Esophagus squamous epithelium (tissue), 5 donors: ENCODE measurements around the gene GPR62. TPM values are rescaled to one million over a fixed set of nuclear protein-coding genes. Genes with fewer than 3 reads are reported as not detected.

Experiments
- DNase-seq: peaks from one replicate; lab custom pipeline; 2025; lab: John Stamatoyannopoulos, UW
- H3K27ac ChIP-seq, 4 donors: fragments of 200-600 bp; sonication (generic); one replicate each; pipeline ENCODE4 v1.5.1; 2016 to 2019; ENCODE audit warnings: mild to moderate bottlenecking in 1 of 4
- H3K27me3 ChIP-seq, 4 donors: fragments of 200-600 bp; sonication (generic); 1 replicate in 3 of 4; 2 replicates in 1 of 4; pipeline versions ENCODE4 v1.5.1 to v1.6.0; 2017 to 2021; ENCODE audit warnings: antibody characterized with exemption in 1 of 4
- H3K36me3 ChIP-seq, 3 donors: fragments of 200-600 bp; sonication (generic); one replicate each; pipeline ENCODE4 v1.5.1; 2016 to 2019
- H3K4me1 ChIP-seq, 3 donors: fragments of 200-600 bp; sonication (generic); one replicate each; pipeline ENCODE4 v1.5.1; 2017 to 2019
- H3K4me3 ChIP-seq, 4 donors: fragments of 200-600 bp; sonication (generic); 1 replicate in 3 of 4; 2 replicates in 1 of 4; pipeline ENCODE4 v1.5.1; 2016 to 2019; ENCODE audit warnings: mild to moderate bottlenecking in 2 of 4, moderate library complexity in 1 of 4
- H3K9me3 ChIP-seq, 3 donors: fragments of 200-600 bp; sonication (generic); one replicate each; pipeline ENCODE4 v1.5.1; 2016 to 2019
- CTCF ChIP-seq, 6 experiments: fragments of 450-650 bp in 4 of 6; fragments of 200-600 bp in 2 of 6; sonication (generic) in 2 of 6; IDR thresholded peaks; one replicate each; pipeline ENCODE4 v1.5.1; 2016 to 2019; ENCODE audit warnings: antibody characterized with exemption in 6 of 6, mild to moderate bottlenecking in 4 of 6, moderate library complexity in 4 of 6
- POLR2A ChIP-seq, 4 donors: fragments of 450-650 bp; IDR thresholded peaks; one replicate each; pipeline ENCODE4 v1.6.1; 2017; ENCODE audit warnings: antibody characterized with exemption in 4 of 4, mild to moderate bottlenecking in 4 of 4, moderate library complexity in 3 of 4
- WGBS, 2 donors: methylation state at CpG; one replicate each; pipeline ENCODE4 v1.1.5; 2018; 5-methylcytosine and 5-hydroxymethylcytosine counted together
- intact Hi-C: fragments of 100-400 bp; cut with DNase I; formaldehyde crosslinking; loops from one replicate; pipeline ENCODE4 v1.15.0; 2022
- total RNA-seq, 4 donors: library from RNA; depleted of rRNA; stranded (reverse); fragments of >200 nt; gene quantifications; one replicate each; pipeline ENCODE4 v1.1.0, GENCODE V29; 2016
- donor health status: DM: yes; HTN: yes; CAD: no.

The GPR62 gene
- total RNA-seq, 4 donors from 2014 or later: 0.09 to 0.38 TPM; not detected in 2

- no peak for TF ChIP-seq CTCF (IDR thresholded peaks at IDR 0.05)
- TF ChIP-seq POLR2A (IDR thresholded peaks at IDR 0.05): peak in 1 of 4 donors; percentile 74
- intact Hi-C loops: no loop called here
- H3K9me3 ChIP-seq: no peaks in the 10 kb centered on the region
- peak within 1 kb of the TSS; percentile 32 to 73 (median 63) for H3K4me3 ChIP-seq
- H3K27me3 ChIP-seq: no peaks in the 10 kb centered on the region
- DNase-seq: no peak
- peaks cover 17 to 40% (median 20%) of the 10 kb centered on the region in 3 donors for H3K4me1 ChIP-seq
- H3K27ac ChIP-seq: peak within 1 kb of the TSS; percentile 85 to 98 (median 94)
- no peaks in the 10 kb centered on the region for H3K36me3 ChIP-seq
- WGBS, 2 donors: 0% methylated on average over 2 to 32 of the region's 68 CpGs
Observed at GRCh38 chr3:51982838-51983577, 27.8 kb downstream of the GPR62 start, which contains the start of gene ACY1. TSS of gene ACY1 (plus strand) at chr3:51983535. CDS start at chr3:51984065, 530 bp downstream.

DNA sequence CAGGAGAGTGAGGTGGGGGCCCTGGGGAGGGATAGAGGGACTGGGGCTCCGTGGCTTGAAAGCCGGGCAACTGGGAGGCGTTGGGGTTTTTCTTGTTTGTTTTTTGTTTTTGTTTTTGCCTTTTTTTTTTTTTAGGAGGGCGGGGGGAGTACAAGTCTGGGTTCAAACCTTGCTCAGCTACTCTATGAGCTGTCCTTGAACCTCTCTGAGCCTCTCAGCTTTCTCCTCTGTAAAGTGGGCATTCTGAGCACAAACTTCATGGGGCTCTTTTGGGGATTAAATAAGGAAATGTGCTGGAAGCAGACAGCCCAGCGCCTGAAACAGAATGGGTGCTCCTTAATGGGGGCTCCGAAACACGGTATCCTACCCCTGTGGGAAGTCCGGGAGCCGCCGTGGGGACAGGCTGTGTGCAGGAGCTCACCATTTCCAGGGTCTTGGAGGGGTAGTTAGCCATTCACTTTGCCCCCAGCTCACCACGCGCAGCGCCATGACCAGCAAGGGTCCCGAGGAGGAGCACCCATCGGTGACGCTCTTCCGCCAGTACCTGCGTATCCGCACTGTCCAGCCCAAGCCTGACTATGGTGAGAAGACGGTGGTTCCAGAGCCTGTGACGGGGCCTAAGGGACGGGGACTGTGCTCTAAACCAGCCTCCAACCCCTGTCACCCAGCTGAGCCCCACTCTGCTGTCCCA lies 28.5 kb downstream of the GPR62 start:
- Histone ChIP-seq H3K27me3 (no peaks in the 10 kb centered on the region), H3K4me3 (peak overlapping the region; percentile 32 to 73 (median 63)), H3K36me3 (no peaks in the 10 kb centered on the region), H3K27ac (peak overlapping the region; percentile 85 to 98 (median 94)), H3K9me3 (no peaks in the 10 kb centered on the region), H3K4me1 (peaks cover 17 to 37% (median 20%) of the 10 kb centered on the region in 3 donors)
- intact Hi-C loops: no loop called here
- DNase-seq: no peak
- 33 to 68% methylated on average over 7 to 22 of the region's 22 CpGs for WGBS, 2 donors
- TF ChIP-seq CTCF (IDR thresholded peaks at IDR 0.05): no peak
- TF ChIP-seq POLR2A (IDR thresholded peaks at IDR 0.05): no peak

GRCh38 chr3:51984269-51984647 lies 29.1 kb downstream of the GPR62 start:
- H3K27me3 ChIP-seq: no peaks in the 10 kb centered on the region
- peak overlapping the region; percentile 85 to 98 (median 94) for H3K27ac ChIP-seq
- H3K36me3 ChIP-seq: no peaks in the 10 kb centered on the region
- peak overlapping the region in 1 of 4 donors; percentile 73 for H3K4me3 ChIP-seq
- H3K9me3 ChIP-seq: no peaks in the 10 kb centered on the region
- intact Hi-C loops: no loop called here
- DNase-seq: no peak
- no peak for TF ChIP-seq CTCF (IDR thresholded peaks at IDR 0.05)
- no peak for TF ChIP-seq POLR2A (IDR thresholded peaks at IDR 0.05)
- peaks cover 17 to 38% (median 21%) of the 10 kb centered on the region in 3 donors for H3K4me1 ChIP-seq

- Histone ChIP-seq H3K4me1 (peaks cover 17 to 46% (median 24%) of the 10 kb centered on the region in 3 donors), H3K27ac (peak overlapping the region in 2 of 4 donors; percentile 93 to 98), H3K27me3 (no peaks in the 10 kb centered on the region), H3K9me3 (no peaks in the 10 kb centered on the region), H3K36me3 (no peaks in the 10 kb centered on the region), H3K4me3 (no peak overlapping the region)
- intact Hi-C loops: no loop called here
- no peak for TF ChIP-seq CTCF (IDR thresholded peaks at IDR 0.05)
- no peak for TF ChIP-seq POLR2A (IDR thresholded peaks at IDR 0.05)
- WGBS, 2 donors: 100% methylated on average over 2 to 3 of the region's 6 CpGs
- DNase-seq: no peak
Observed at GRCh38 chr3:51985063-51985462, 29.9 kb downstream of the GPR62 start.
